ENCODE data around the gene NACA2. TPM values are rescaled to one million over a fixed set of nuclear protein-coding genes. Genes with fewer than 3 reads are reported as not detected.

The NACA2 gene
- total and polyA plus RNA-seq, 2 donors (not counting 1 experiment from before 2014, with no cell fraction given), result not detected

DNA sequence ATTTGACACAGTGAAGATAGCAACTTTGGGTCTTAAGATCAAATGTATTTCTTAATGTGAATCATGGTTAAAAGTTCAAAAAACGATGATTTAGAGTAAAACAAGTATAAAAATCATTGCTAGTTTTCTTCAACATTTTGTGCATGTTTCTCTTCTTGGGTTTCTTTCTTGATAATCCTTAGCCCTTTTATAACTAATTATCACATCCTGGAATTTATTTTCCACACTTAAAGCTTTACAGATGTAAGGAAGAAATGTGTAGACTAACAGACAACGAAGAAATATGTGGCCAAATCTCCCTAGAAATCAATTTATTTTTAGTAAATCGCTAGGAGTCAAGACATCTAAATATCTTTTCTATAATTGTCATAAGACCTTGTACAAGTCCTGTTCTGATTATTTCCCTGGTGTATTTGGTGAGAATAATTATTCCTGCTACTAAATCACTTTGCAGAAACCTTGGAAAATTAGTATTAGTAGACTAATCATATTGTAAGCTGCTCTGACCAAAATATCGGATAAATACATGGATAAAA, 4.9 kb downstream of the NACA2 start:
- H3K4me3 Mint-ChIP-seq, result no peak overlapping the region
- no peak for ATAC-seq (ENCODE audit: low read depth)
- Histone ChIP-seq H3K4me2 (replicated peaks; ENCODE audit: low read depth, low read length, poor library complexity, severe bottlenecking) (no peak overlapping the region), H3K36me3 (replicated peaks in 1 of 2; ENCODE audit: control extremely low read depth in 1 of 2, control insufficient read depth in 1 of 2, extremely low read depth in 1 of 2, insufficient read depth in 2 of 2, low read length in 1 of 2) (no peaks in the 10 kb centered on the region), H4K20me1 (ENCODE audit: control insufficient read depth, insufficient read depth, low read length, poor library complexity, severe bottlenecking) (no peaks in the 10 kb centered on the region), H2AFZ (ENCODE audit: insufficient read depth, low read depth, low read length, poor library complexity, severe bottlenecking) (no peak overlapping the region), H3K27me3 (replicated peaks in 1 of 4; ENCODE audit: control extremely low read depth in 1 of 4, control insufficient read depth in 3 of 4, insufficient read depth in 4 of 4, low read length in 3 of 4) (peaks cover 0 to 6% (median 0%) of the 10 kb centered on the region in 4 experiments), H3K27ac (ENCODE audit: low read length in 2 of 2) (no peak overlapping the region), H3K79me2 (ENCODE audit: control insufficient read depth, insufficient read depth, low read length) (no peaks in the 10 kb centered on the region), H3K9me3 (ENCODE audit: control extremely low read depth in 1 of 3, control insufficient read depth in 2 of 3, insufficient read depth in 1 of 3, low read length in 2 of 3) (no peaks in the 10 kb centered on the region), H3K4me3 (ENCODE audit: control extremely low read depth in 1 of 5, extremely low read depth in 1 of 5, insufficient read depth in 1 of 5, low read depth in 2 of 5, low read length in 4 of 5) (no peak overlapping the region), H3K9ac (ENCODE audit: low read length) (no peak overlapping the region), H3K4me1 (ENCODE audit: control insufficient read depth in 2 of 2, insufficient read depth in 2 of 2, low read length in 2 of 2) (no peaks in the 10 kb centered on the region)
- H3K9me3 Mint-ChIP-seq (ENCODE audit: insufficient read depth), result no peaks in the 10 kb centered on the region
- peaks cover 3% of the 10 kb centered on the region for H3K4me1 Mint-ChIP-seq
- WGBS (ENCODE audit: insufficient coverage), result no CpG with 5 or more reads among the region's 4 CpGs
- no peak overlapping the region for H3K27ac Mint-ChIP-seq
- H3K27me3 Mint-ChIP-seq, result peaks cover 11% of the 10 kb centered on the region
- no peak for DNase-seq
- intact Hi-C loops (cut with micrococcal nuclease), result no loop called here
- TF ChIP-seq, protein P1, sequence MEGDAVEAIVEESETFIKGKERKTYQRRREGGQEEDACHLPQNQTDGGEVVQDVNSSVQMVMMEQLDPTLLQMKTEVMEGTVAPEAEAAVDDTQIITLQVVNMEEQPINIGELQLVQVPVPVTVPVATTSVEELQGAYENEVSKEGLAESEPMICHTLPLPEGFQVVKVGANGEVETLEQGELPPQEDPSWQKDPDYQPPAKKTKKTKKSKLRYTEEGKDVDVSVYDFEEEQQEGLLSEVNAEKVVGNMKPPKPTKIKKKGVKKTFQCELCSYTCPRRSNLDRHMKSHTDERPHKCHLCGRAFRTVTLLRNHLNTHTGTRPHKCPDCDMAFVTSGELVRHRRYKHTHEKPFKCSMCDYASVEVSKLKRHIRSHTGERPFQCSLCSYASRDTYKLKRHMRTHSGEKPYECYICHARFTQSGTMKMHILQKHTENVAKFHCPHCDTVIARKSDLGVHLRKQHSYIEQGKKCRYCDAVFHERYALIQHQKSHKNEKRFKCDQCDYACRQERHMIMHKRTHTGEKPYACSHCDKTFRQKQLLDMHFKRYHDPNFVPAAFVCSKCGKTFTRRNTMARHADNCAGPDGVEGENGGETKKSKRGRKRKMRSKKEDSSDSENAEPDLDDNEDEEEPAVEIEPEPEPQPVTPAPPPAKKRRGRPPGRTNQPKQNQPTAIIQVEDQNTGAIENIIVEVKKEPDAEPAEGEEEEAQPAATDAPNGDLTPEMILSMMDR (IDR thresholded peaks at IDR 0.05), result no peak
- TF ChIP-seq EZH2 (IDR thresholded peaks at IDR 0.05; ENCODE audit: borderline replicate concordance, insufficient read depth, low read depth, low read length, poor library complexity, severe bottlenecking), result no peak
- ChIA-PET CTCF (no interaction called here), POLR2A (no interaction called here)

DNA sequence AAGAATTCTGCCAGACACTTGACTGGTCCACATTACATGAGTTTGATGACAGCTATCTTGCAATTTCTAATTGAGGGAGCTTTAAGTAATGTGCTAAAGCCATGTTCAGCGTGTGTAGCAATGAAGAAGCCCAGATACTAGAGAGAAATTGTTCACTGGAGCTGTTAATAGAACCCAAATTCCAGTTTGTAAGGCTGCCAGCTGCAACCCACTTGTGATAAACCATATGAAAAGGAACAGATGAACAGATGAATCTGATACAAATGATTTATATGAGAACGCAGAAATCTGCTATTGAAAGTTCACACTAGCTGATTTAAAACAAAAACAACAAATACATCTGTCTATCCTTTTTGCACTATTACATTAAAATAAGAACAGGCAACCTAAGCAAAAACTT, 6.2 kb downstream of the NACA2 start:
- DNase-seq (no peak), ATAC-seq (ENCODE audit: low read depth) (no peak)
- Mint-ChIP-seq H3K27ac (no peak overlapping the region), H3K9me3 (ENCODE audit: insufficient read depth) (no peaks in the 10 kb centered on the region), H3K4me3 (no peak overlapping the region), H3K27me3 (peaks cover 17% of the 10 kb centered on the region), H3K4me1 (peaks cover 3% of the 10 kb centered on the region)
- Histone ChIP-seq H3K79me2 (ENCODE audit: control insufficient read depth, insufficient read depth, low read length) (no peaks in the 10 kb centered on the region), H4K20me1 (ENCODE audit: control insufficient read depth, insufficient read depth, low read length, poor library complexity, severe bottlenecking) (no peaks in the 10 kb centered on the region), H3K4me1 (ENCODE audit: control insufficient read depth in 2 of 2, insufficient read depth in 2 of 2, low read length in 2 of 2) (no peaks in the 10 kb centered on the region), H2AFZ (ENCODE audit: insufficient read depth, low read depth, low read length, poor library complexity, severe bottlenecking) (no peak overlapping the region), H3K27ac (ENCODE audit: low read length in 2 of 2) (no peak overlapping the region), H3K27me3 (replicated peaks in 1 of 4; ENCODE audit: control extremely low read depth in 1 of 4, control insufficient read depth in 3 of 4, insufficient read depth in 4 of 4, low read length in 3 of 4) (peaks cover 0 to 8% (median 1%) of the 10 kb centered on the region in 4 experiments), H3K9ac (ENCODE audit: low read length) (no peak overlapping the region), H3K4me2 (replicated peaks; ENCODE audit: low read depth, low read length, poor library complexity, severe bottlenecking) (no peak overlapping the region), H3K36me3 (replicated peaks in 1 of 2; ENCODE audit: control extremely low read depth in 1 of 2, control insufficient read depth in 1 of 2, extremely low read depth in 1 of 2, insufficient read depth in 2 of 2, low read length in 1 of 2) (no peaks in the 10 kb centered on the region), H3K4me3 (ENCODE audit: control extremely low read depth in 1 of 5, extremely low read depth in 1 of 5, insufficient read depth in 1 of 5, low read depth in 2 of 5, low read length in 4 of 5) (no peak overlapping the region), H3K9me3 (ENCODE audit: control extremely low read depth in 1 of 3, control insufficient read depth in 2 of 3, insufficient read depth in 1 of 3, low read length in 2 of 3) (no peaks in the 10 kb centered on the region)
- CTCF ChIA-PET, result no interaction called here
- WGBS (ENCODE audit: insufficient coverage), result 100% methylated on average over 1 of the region's 2 CpGs
- no peak for TF ChIP-seq EZH2 (IDR thresholded peaks at IDR 0.05; ENCODE audit: borderline replicate concordance, insufficient read depth, low read depth, low read length, poor library complexity, severe bottlenecking)
- TF ChIP-seq, protein P1 (IDR thresholded peaks at IDR 0.05), result no peak
- intact Hi-C loops (cut with micrococcal nuclease), result no loop called here
- POLR2A ChIA-PET, result no interaction called here

Measured in B cell (primary cell).